Panc1 (cell line): ENCODE results near the gene ALDH9A1. TPM values are rescaled to one million over a fixed set of nuclear protein-coding genes. Genes with fewer than 3 reads are reported as not detected.

ENCODE experiments used
- ATAC-seq: fragments of 200-7000 bp; cut with Tn5 transposase; 2 replicates; pipeline ENCODE4 v1.9.1; 2020; ENCODE audit warnings: mild to moderate bottlenecking, moderate library complexity
- BruUV-seq: library from RNA; stranded (reverse); fragments of 400-500 nt; replicated peaks from 2 replicates; lab custom pipeline; 2021; lab: Mats Ljungman, UMichigan
- CTCF ChIA-PET: fragments of 300-600 bp; sonication (Branson Sonifier 250); formaldehyde crosslinking; loops from one replicate; lab custom pipeline; 2022; ENCODE audit warnings: antibody characterized with exemption; lab: Charles Lee
- POLR2A ChIA-PET: fragments of 300-600 bp; sonication (Branson Sonifier 250); formaldehyde crosslinking; loops from one replicate; lab custom pipeline; 2022; ENCODE audit warnings: antibody characterized with exemption; lab: Charles Lee
- DNase-seq: peaks from one replicate; pipeline ENCODE4 v3.0.0-alpha.2; 2010; ENCODE audit warnings: low read depth, low spot score
- H3K27ac ChIP-seq: 2 replicates; pipeline ENCODE4 v1.5.1; 2011; ENCODE audit warnings: mild to moderate bottlenecking, low read length, inconsistent platforms
- H3K27me3 ChIP-seq: fragments of 200-500 bp; sonication (Bioruptor generic); 2 replicates; pipeline ENCODE4 v1.6.0; 2014; ENCODE audit warnings: low read length, inconsistent platforms; ENCODE audit not compliant: control insufficient read depth, insufficient read depth
- H3K36me3 ChIP-seq: fragments of 200-500 bp; sonication (Bioruptor generic); 2 replicates; pipeline ENCODE4 v1.5.1; 2014; ENCODE audit warnings: inconsistent platforms, mild to moderate bottlenecking, low read length, moderate library complexity; ENCODE audit not compliant: control insufficient read depth, insufficient read depth
- H3K4me1 ChIP-seq: 2 replicates; pipeline ENCODE4 v1.5.1; 2011; ENCODE audit warnings: inconsistent platforms, mild to moderate bottlenecking, low read length, moderate library complexity; ENCODE audit not compliant: control insufficient read depth, insufficient read depth
- H3K4me3 ChIP-seq, 2 experiments: 2 replicates each; pipeline ENCODE4 v1.5.1; 2011 to 2012; ENCODE audit warnings: low read depth in 2 of 2, low read length in 2 of 2, mild to moderate bottlenecking in 2 of 2, inconsistent platforms in 1 of 2, moderate library complexity in 1 of 2
- H3K9me3 ChIP-seq: fragments of 200-500 bp; sonication (Bioruptor generic); 2 replicates; pipeline ENCODE4 v1.5.1; 2014; ENCODE audit warnings: low read depth, mild to moderate bottlenecking, inconsistent platforms, low read length, moderate library complexity; ENCODE audit not compliant: control insufficient read depth, insufficient read depth
- CTCF ChIP-seq: fragments of 450-650 bp; IDR thresholded peaks from 2 replicates; pipeline ENCODE4 v1.5.1; 2017; ENCODE audit warnings: mild to moderate bottlenecking
- POLR2AphosphoS5 ChIP-seq: IDR thresholded peaks from 2 replicates; pipeline ENCODE4 v1.6.1; 2012; ENCODE audit warnings: mild to moderate bottlenecking, low read depth, low read length, moderate library complexity
- SIN3A ChIP-seq: IDR thresholded peaks from 2 replicates; pipeline ENCODE4 v1.6.1; 2012; ENCODE audit warnings: low read depth, mild to moderate bottlenecking, low read length, moderate library complexity, borderline replicate concordance; ENCODE audit not compliant: insufficient read depth
- TCF7L2 ChIP-seq: IDR thresholded peaks from 2 replicates; pipeline ENCODE4 v1.6.1; 2011; ENCODE audit warnings: mild to moderate bottlenecking, low read depth, low read length, inconsistent platforms
- in situ Hi-C: cut with HindIII; loops from 2 replicates; pipeline ENCODE4 v1.10.0; 2016; ENCODE audit warnings: low sequenced_read_pairs, low pct_unique_long_range_greater_than_20kb
- intact Hi-C: fragments of 100-400 bp; cut with micrococcal nuclease; formaldehyde crosslinking; loops from one replicate; pipeline ENCODE4 v1.10.0; 2022; ENCODE audit not compliant: unreplicated experiment
- total RNA-seq: library from RNA; stranded (reverse); gene quantifications from one replicate; pipeline ENCODE4 v1.2.1, GENCODE V29; 2021; ENCODE audit not compliant: unreplicated experiment
- TF ChIP-seq, protein P1 (sequence below), 2 experiments: IDR thresholded peaks; 2 replicates each; pipeline ENCODE4 v1.6.1; 2011 to 2012; ENCODE audit warnings: low read depth in 2 of 2, control low read depth in 1 of 2, low read length in 1 of 2, mild to moderate bottlenecking in 1 of 2, moderate library complexity in 1 of 2; ENCODE audit not compliant: insufficient read depth in 1 of 2

The ALDH9A1 gene
- total RNA-seq, 1 experiment from 2014 or later: 30.3 TPM

GRCh38 chr1:165675794-165676193 lies 22.6 kb downstream of the ALDH9A1 start:
- Histone ChIP-seq H3K36me3 (peaks cover 2% of the 10 kb centered on the region; the same call in 1 of the 2 replicates), H3K9me3 (no peaks in the 10 kb centered on the region), H3K27ac (no peak overlapping the region), H3K27me3 (no peaks in the 10 kb centered on the region), H3K4me3 (no peak overlapping the region), H3K4me1 (no peaks in the 10 kb centered on the region)
- ChIA-PET CTCF (no interaction called here), POLR2A (no interaction called here)
- intact Hi-C loops (no loop called here), in situ Hi-C loops (no loop called here)
- TF ChIP-seq TCF7L2 (no peak), SIN3A (no peak), POLR2AphosphoS5 (no peak), CTCF (no peak)
- TF ChIP-seq, protein P1, sequence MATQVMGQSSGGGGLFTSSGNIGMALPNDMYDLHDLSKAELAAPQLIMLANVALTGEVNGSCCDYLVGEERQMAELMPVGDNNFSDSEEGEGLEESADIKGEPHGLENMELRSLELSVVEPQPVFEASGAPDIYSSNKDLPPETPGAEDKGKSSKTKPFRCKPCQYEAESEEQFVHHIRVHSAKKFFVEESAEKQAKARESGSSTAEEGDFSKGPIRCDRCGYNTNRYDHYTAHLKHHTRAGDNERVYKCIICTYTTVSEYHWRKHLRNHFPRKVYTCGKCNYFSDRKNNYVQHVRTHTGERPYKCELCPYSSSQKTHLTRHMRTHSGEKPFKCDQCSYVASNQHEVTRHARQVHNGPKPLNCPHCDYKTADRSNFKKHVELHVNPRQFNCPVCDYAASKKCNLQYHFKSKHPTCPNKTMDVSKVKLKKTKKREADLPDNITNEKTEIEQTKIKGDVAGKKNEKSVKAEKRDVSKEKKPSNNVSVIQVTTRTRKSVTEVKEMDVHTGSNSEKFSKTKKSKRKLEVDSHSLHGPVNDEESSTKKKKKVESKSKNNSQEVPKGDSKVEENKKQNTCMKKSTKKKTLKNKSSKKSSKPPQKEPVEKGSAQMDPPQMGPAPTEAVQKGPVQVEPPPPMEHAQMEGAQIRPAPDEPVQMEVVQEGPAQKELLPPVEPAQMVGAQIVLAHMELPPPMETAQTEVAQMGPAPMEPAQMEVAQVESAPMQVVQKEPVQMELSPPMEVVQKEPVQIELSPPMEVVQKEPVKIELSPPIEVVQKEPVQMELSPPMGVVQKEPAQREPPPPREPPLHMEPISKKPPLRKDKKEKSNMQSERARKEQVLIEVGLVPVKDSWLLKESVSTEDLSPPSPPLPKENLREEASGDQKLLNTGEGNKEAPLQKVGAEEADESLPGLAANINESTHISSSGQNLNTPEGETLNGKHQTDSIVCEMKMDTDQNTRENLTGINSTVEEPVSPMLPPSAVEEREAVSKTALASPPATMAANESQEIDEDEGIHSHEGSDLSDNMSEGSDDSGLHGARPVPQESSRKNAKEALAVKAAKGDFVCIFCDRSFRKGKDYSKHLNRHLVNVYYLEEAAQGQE (IDR thresholded peaks at IDR 0.05; ENCODE audit: insufficient read depth in 1 of 2, low read depth in 2 of 2, low read length in 1 of 2): no peak
- no peak for DNase-seq
- no TSS peak for BruUV-seq
- ATAC-seq: no peak

GRCh38 chr1:165674599-165674998 lies 23.8 kb downstream of the ALDH9A1 start:
- Histone ChIP-seq H3K9me3 (no peaks in the 10 kb centered on the region), H3K4me3 (no peak overlapping the region), H3K36me3 (peaks cover 2% of the 10 kb centered on the region; the same call in 1 of the 2 replicates), H3K27me3 (no peaks in the 10 kb centered on the region), H3K27ac (no peak overlapping the region), H3K4me1 (no peaks in the 10 kb centered on the region)
- no peak for DNase-seq
- TF ChIP-seq TCF7L2 (no peak), CTCF (no peak), SIN3A (no peak), POLR2AphosphoS5 (no peak)
- TF ChIP-seq, protein P1 (IDR thresholded peaks at IDR 0.05; ENCODE audit: insufficient read depth in 1 of 2, low read depth in 2 of 2, low read length in 1 of 2): no peak
- ChIA-PET POLR2A (interaction anchor here (0.6 kb wide), 2 partner anchors 34 to 1138 kb away, joined by 4 to 17 read pairs; no protein-coding TSS in a partner anchor), CTCF (no interaction called here)
- intact Hi-C loops: no loop called here
- ATAC-seq: no peak
- in situ Hi-C loops: no loop called here
- BruUV-seq: no TSS peak
